NCI-H748 treated with DMSO at 0.1 percent for 48 hours (cell line): ENCODE data around the gene MYH4.

Experiments
- DNase-seq: peaks from one replicate; lab custom pipeline; 2025; lab: John Stamatoyannopoulos, UW

Gene MYH4

GRCh38 chr17:10421900-10422542, 47.3 kb downstream of the MYH4 start, which contains the start of gene MYH8:
MYH8 (minus strand) TSS chr17:10421950; CDS start chr17:10420227, 1,723 bp downstream.
- DNase-seq: no peak

- DNase-seq: no peak
Measured at GRCh38 chr17:10421211-10421610, 48.1 kb downstream of the MYH4 start.

GRCh38 chr17:10420811-10421210, 48.5 kb downstream of the MYH4 start:
- no peak for DNase-seq

DNA sequence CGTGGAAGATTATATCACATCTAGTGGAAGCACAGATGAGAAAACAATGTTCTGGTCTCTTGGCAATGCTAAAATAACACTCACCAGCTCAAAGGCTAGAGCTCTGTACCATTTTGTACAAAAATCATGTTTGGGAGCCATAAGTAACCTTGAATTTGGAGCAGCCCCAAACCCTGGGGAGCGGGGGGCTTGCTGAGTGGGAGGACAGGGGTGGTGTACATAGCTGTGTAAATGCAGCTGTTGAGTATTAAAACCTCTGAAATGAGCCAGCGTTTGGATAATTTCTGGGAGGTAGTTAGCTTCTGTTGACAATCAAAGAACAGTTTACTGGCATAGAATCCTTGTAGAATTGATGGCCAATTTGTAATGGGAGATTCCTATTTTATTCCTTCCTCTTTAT, 51.9 kb downstream of the MYH4 start:
- DNase-seq: no peak

- no peak for DNase-seq
Measured at GRCh38 chr17:10415161-10415560, 54.2 kb downstream of the MYH4 start.

DNA sequence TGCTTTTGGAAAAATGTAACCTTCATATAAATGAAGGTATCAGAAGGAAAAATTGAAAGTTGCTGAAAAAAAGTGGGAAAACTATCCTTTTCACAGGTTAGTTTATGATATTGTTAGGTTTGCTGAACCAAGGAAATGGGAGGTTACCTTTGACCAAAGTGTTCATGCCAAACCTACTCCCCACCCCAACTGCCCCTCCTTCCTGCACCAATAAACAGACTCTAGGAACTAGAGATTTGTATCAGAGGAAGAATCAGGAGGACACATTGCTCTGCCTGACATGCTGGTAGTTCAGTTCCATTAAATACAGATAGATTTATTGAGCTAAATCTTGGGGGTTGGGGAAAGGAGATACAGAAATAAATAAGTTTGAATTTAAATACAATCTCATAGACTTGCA, 65.8 kb downstream of the MYH4 start:
- DNase-seq: no peak

- DNase-seq: no peak
Measured at GRCh38 chr17:10398352-10398751, 71.0 kb downstream of the MYH4 start.

GRCh38 chr17:10396524-10397163, 72.7 kb downstream of the MYH4 start:
- no peak for DNase-seq

DNA sequence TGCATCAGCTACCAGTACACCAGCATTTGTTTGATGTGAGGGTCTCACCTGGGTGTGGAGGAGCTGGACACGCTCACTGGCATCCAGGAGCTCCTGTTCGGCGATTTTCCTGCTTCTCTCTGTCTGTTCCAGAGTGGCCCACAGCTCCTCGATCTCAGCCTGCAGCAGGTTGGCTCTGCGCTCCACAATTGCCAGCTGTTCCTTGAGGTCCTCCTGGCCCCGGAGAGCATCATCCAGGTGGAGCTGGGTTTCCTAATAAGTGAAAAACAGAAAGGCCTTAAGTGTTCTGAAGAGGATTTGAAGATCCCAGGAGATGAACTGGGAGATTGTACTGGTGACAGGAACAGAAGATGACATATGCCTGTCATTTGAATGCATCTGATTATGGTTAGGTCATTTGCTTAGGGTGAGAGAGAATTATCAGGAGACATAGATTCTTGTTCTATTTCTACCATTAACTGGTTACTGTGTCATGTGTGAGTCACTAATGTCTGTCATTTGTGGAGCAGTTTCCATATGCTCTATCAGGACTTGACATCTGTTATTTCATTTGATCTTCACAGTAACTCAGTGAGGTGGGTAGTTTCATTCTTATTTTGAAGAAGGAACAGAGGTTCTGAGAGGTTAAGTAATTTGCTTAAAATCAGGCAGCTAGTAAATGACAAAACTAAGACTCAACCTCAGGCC, 75.0 kb downstream of the MYH4 start:
- no peak for DNase-seq
